ENCODE results near the gene PLEKHJ1.

The PLEKHJ1 gene

GRCh38 chr19:2190848-2191455 is 45.2 kb downstream of the PLEKHJ1 start:
- H3K9me3 ChIP-seq (ENCODE audit: control insufficient read depth, low read length) = no peaks in the 10 kb centered on the region
- H3K27me3 ChIP-seq (ENCODE audit: control insufficient read depth, insufficient read depth, low read length) = no peaks in the 10 kb centered on the region
- peaks cover 10% of the 10 kb centered on the region for H3K4me1 ChIP-seq (ENCODE audit: control insufficient read depth, insufficient read depth, low read length)
- no peak overlapping the region for H3K9ac ChIP-seq (ENCODE audit: low read length)
- no peak overlapping the region for H3K4me3 ChIP-seq (ENCODE audit: low read length)
- H3K36me3 ChIP-seq (ENCODE audit: control insufficient read depth, insufficient read depth, low read length) = peaks cover 8% of the 10 kb centered on the region

DNA sequence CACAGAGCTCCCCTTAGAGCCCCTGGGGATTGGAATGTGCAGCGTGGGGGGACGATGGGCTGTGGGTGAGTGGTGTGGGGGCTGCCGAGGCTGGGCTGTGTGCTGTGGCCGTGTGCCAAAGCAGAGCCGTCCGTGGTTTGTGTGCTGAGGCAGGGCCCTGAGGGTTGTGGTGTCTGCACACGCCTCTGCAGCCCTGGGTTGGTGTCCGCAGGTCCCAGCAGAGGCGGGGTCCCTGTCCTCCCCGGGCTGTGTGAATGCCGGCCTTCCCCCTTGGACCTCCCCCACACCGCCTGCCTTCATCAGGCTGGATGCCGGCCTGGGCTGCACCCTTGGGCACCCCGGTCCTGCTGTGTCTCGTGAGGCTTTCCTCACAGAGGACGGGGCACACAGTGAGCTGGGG is 46.2 kb downstream of the PLEKHJ1 start:
- no peak overlapping the region for H3K9ac ChIP-seq (ENCODE audit: low read length)
- H3K4me3 ChIP-seq (ENCODE audit: low read length) = no peak overlapping the region
- no peaks in the 10 kb centered on the region for H3K27me3 ChIP-seq (ENCODE audit: control insufficient read depth, insufficient read depth, low read length)
- peaks cover 8% of the 10 kb centered on the region for H3K36me3 ChIP-seq (ENCODE audit: control insufficient read depth, insufficient read depth, low read length)
- peaks cover 10% of the 10 kb centered on the region for H3K4me1 ChIP-seq (ENCODE audit: control insufficient read depth, insufficient read depth, low read length)
- no peaks in the 10 kb centered on the region for H3K9me3 ChIP-seq (ENCODE audit: control insufficient read depth, low read length)

DNA sequence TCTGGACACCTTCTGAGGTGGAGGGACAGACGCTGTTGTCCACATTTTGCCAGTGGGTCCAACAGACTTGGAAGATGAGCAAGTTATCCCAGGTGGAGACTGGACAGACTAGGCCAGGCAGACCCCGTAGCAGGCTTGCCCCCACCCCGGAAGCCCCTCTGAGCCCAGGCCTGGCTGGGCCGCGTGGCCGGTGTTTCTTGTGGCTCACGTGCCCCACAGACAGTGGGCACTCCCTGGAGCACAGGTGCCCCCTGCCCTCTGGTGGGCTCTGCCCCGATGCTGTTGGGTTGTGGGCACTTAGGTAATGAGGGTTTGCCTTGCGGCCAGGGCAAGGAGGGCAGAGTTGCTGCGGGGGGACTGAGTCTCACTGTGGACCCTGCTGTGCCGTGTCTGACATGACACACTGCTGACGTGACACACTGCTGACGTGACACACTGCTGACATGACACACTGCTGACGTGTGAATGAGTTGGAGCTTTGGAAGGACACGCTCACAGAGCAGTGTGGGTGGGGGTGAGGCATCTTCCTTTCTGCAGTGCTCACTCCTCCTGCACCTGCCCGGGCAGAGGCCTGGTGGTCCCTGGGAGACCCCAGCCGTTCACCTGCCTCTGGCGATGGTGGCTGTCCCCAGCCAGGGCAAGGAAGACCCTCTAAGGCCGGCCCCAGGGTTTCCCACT is 47.3 kb downstream of the PLEKHJ1 start:
- Histone ChIP-seq H3K4me1 (ENCODE audit: control insufficient read depth, insufficient read depth, low read length) (peaks cover 10% of the 10 kb centered on the region), H3K36me3 (ENCODE audit: control insufficient read depth, insufficient read depth, low read length) (peaks cover 4% of the 10 kb centered on the region), H3K27me3 (ENCODE audit: control insufficient read depth, insufficient read depth, low read length) (no peaks in the 10 kb centered on the region), H3K9ac (ENCODE audit: low read length) (no peak overlapping the region), H3K9me3 (ENCODE audit: control insufficient read depth, low read length) (no peaks in the 10 kb centered on the region), H3K4me3 (ENCODE audit: low read length) (no peak overlapping the region)

- Histone ChIP-seq H3K36me3 (ENCODE audit: control insufficient read depth, insufficient read depth, low read length) (peaks cover 4% of the 10 kb centered on the region), H3K4me1 (ENCODE audit: control insufficient read depth, insufficient read depth, low read length) (peaks cover 10% of the 10 kb centered on the region), H3K9me3 (ENCODE audit: control insufficient read depth, low read length) (no peaks in the 10 kb centered on the region), H3K4me3 (ENCODE audit: low read length) (no peak overlapping the region), H3K27me3 (ENCODE audit: control insufficient read depth, insufficient read depth, low read length) (no peaks in the 10 kb centered on the region), H3K9ac (ENCODE audit: low read length) (no peak overlapping the region)
These were observed 49.0 kb downstream of the PLEKHJ1 start for GRCh38 chr19:2187159-2187558.

GRCh38 chr19:2186071-2186846 is 49.9 kb downstream of the PLEKHJ1 start:
- no peak overlapping the region for H3K4me3 ChIP-seq (ENCODE audit: low read length)
- H3K36me3 ChIP-seq (ENCODE audit: control insufficient read depth, insufficient read depth, low read length) = peaks cover 4% of the 10 kb centered on the region
- no peak overlapping the region for H3K9ac ChIP-seq (ENCODE audit: low read length)
- no peaks in the 10 kb centered on the region for H3K27me3 ChIP-seq (ENCODE audit: control insufficient read depth, insufficient read depth, low read length)
- no peaks in the 10 kb centered on the region for H3K9me3 ChIP-seq (ENCODE audit: control insufficient read depth, low read length)
- H3K4me1 ChIP-seq (ENCODE audit: control insufficient read depth, insufficient read depth, low read length) = peaks cover 10% of the 10 kb centered on the region

GRCh38 chr19:2185734-2186070 is 50.4 kb downstream of the PLEKHJ1 start:
- Histone ChIP-seq H3K4me1 (ENCODE audit: control insufficient read depth, insufficient read depth, low read length) (peaks cover 10% of the 10 kb centered on the region), H3K4me3 (ENCODE audit: low read length) (no peak overlapping the region), H3K9ac (ENCODE audit: low read length) (no peak overlapping the region), H3K27me3 (ENCODE audit: control insufficient read depth, insufficient read depth, low read length) (no peaks in the 10 kb centered on the region), H3K9me3 (ENCODE audit: control insufficient read depth, low read length) (no peaks in the 10 kb centered on the region), H3K36me3 (ENCODE audit: control insufficient read depth, insufficient read depth, low read length) (peaks cover 4% of the 10 kb centered on the region)

- no peaks in the 10 kb centered on the region for H3K27me3 ChIP-seq (ENCODE audit: control insufficient read depth, insufficient read depth, low read length)
- H3K36me3 ChIP-seq (ENCODE audit: control insufficient read depth, insufficient read depth, low read length) = peaks cover 4% of the 10 kb centered on the region
- H3K9me3 ChIP-seq (ENCODE audit: control insufficient read depth, low read length) = no peaks in the 10 kb centered on the region
- no peak overlapping the region for H3K4me3 ChIP-seq (ENCODE audit: low read length)
- H3K4me1 ChIP-seq (ENCODE audit: control insufficient read depth, insufficient read depth, low read length) = peaks cover 10% of the 10 kb centered on the region
- no peak overlapping the region for H3K9ac ChIP-seq (ENCODE audit: low read length)
These were observed 51.6 kb downstream of the PLEKHJ1 start for GRCh38 chr19:2184422-2184975.

Measured in mucosa of stomach (tissue), 1 donor.